Skeletal muscle satellite cell (primary cell): ENCODE results near the gene SEPTIN2.
"Not testable (repeated sequence)": the region's sequence is repeated elsewhere in the genome, so short reads cannot be mapped to it uniquely, and the experiment has no call there.

Experiments
- H3K27me3 ChIP-seq: 2 replicates; pipeline ENCODE4 v1.7.0; 2013; ENCODE audit warnings: low read length; ENCODE audit not compliant: control insufficient read depth, insufficient read depth
- H3K36me3 ChIP-seq: 2 replicates; pipeline ENCODE4 v1.7.0; 2013; ENCODE audit warnings: mild to moderate bottlenecking, control low read depth, low read length; ENCODE audit not compliant: insufficient read depth
- H3K4me1 ChIP-seq: 2 replicates; pipeline ENCODE4 v1.7.0; 2013; ENCODE audit warnings: low read length; ENCODE audit not compliant: control insufficient read depth, insufficient read depth
- H3K4me2 ChIP-seq: 2 replicates; pipeline ENCODE4 v1.7.0; 2013; ENCODE audit warnings: mild to moderate bottlenecking, low read length
- H3K4me3 ChIP-seq: 2 replicates; pipeline ENCODE4 v1.7.0; 2013; ENCODE audit warnings: low read length
- H3K9ac ChIP-seq: 2 replicates; pipeline ENCODE4 v1.7.0; 2013; ENCODE audit warnings: mild to moderate bottlenecking, low read depth, low read length, moderate library complexity
- H3K9me3 ChIP-seq: replicated peaks from 2 replicates; pipeline ENCODE4 v1.7.0; 2013; ENCODE audit warnings: mild to moderate bottlenecking, control low read depth, low read length

SEPTIN2 gene

GRCh38 chr2:241393524-241394196 lies 77.9 kb downstream of the SEPTIN2 start:
- no peaks in the 10 kb centered on the region for H3K27me3 ChIP-seq
- no peak overlapping the region for H3K9ac ChIP-seq
- no peak overlapping the region for H3K4me2 ChIP-seq
- no peaks in the 10 kb centered on the region for H3K9me3 ChIP-seq
- H3K4me3 ChIP-seq, result no peak overlapping the region
- H3K4me1 ChIP-seq, result no peaks in the 10 kb centered on the region
- peaks cover 4% of the 10 kb centered on the region for H3K36me3 ChIP-seq

- H3K4me1 ChIP-seq, H3K9ac ChIP-seq: not testable (repeated sequence)
Observed at GRCh38 chr2:241396809-241397208, 81.1 kb downstream of the SEPTIN2 start.

GRCh38 chr2:241399941-241400922 lies 84.5 kb downstream of the SEPTIN2 start:
- no peaks in the 10 kb centered on the region for H3K27me3 ChIP-seq
- H3K36me3 ChIP-seq, result peaks cover 4% of the 10 kb centered on the region
- no peaks in the 10 kb centered on the region for H3K9me3 ChIP-seq
- no peaks in the 10 kb centered on the region for H3K4me1 ChIP-seq
- H3K4me2 ChIP-seq, result no peak overlapping the region
- no peak overlapping the region for H3K9ac ChIP-seq
- H3K4me3 ChIP-seq, result no peak overlapping the region

More at GRCh38 chr2:241396809-241397208, 81.1 kb downstream of the SEPTIN2 start:
- H3K36me3 ChIP-seq, H3K9me3 ChIP-seq, H3K27me3 ChIP-seq, H3K4me3 ChIP-seq, H3K4me2 ChIP-seq: not testable (repeated sequence)
